GM12873 (cell line): ENCODE results near the gene CCL3.

Source experiments
- CTCF ChIP-seq: IDR thresholded peaks from 2 replicates; pipeline ENCODE4 v1.5.1; 2012; ENCODE audit warnings: low read depth, mild to moderate bottlenecking, moderate library complexity, low read length, control low read depth; ENCODE audit not compliant: insufficient read depth; ENCODE audit errors: missing control alignments

CCL3 gene

GRCh38 chr17:36123431-36123830 lies 33.5 kb upstream of the CCL3 start:
- TF ChIP-seq CTCF = no peak

- TF ChIP-seq CTCF = no peak
Measured at GRCh38 chr17:36120221-36120620, 30.3 kb upstream of the CCL3 start.

- peak; percentile 3 for TF ChIP-seq CTCF
Measured at GRCh38 chr17:36118477-36119353, 28.8 kb upstream of the CCL3 start.

- TF ChIP-seq CTCF = no peak
Measured at GRCh38 chr17:36117505-36118382, 27.8 kb upstream of the CCL3 start.

GRCh38 chr17:36112572-36112971 lies 22.6 kb upstream of the CCL3 start:
- no peak for TF ChIP-seq CTCF

- TF ChIP-seq CTCF = no peak
Measured at GRCh38 chr17:36111068-36111490, 21.1 kb upstream of the CCL3 start.

- TF ChIP-seq CTCF = no peak
Measured at GRCh38 chr17:36107660-36108059, 17.7 kb upstream of the CCL3 start.
